Measurements from ENCODE around the gene PFKL. TPM values are rescaled to one million over a fixed set of nuclear protein-coding genes. Genes with fewer than 3 reads are reported as not detected.
A peak's percentile ranks its signal among the peaks of the same experiment; 100 is the strongest.

PFKL gene
- total RNA-seq, 1 donor, result 114 TPM

DNA sequence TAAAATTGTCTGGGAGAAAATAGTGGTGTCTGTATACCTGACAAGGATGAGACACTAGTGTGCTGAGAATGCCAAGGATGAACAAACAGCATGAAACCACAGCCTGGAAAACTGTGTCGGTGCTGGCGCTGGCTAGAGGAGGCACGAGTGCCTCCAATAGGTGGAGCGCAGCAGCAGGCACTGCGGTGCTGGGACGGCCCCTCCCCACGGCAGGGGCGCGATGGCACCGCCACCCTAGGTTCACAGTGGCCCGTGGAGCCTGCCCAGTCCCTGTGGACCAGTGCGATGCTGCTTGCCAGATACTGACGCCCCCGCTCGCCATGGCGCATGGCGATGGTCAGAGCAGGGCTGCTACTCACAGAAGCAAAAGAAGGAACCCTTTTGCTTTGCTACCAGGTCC is 32.5 kb downstream of the PFKL start:
- TF ChIP-seq, protein P1, sequence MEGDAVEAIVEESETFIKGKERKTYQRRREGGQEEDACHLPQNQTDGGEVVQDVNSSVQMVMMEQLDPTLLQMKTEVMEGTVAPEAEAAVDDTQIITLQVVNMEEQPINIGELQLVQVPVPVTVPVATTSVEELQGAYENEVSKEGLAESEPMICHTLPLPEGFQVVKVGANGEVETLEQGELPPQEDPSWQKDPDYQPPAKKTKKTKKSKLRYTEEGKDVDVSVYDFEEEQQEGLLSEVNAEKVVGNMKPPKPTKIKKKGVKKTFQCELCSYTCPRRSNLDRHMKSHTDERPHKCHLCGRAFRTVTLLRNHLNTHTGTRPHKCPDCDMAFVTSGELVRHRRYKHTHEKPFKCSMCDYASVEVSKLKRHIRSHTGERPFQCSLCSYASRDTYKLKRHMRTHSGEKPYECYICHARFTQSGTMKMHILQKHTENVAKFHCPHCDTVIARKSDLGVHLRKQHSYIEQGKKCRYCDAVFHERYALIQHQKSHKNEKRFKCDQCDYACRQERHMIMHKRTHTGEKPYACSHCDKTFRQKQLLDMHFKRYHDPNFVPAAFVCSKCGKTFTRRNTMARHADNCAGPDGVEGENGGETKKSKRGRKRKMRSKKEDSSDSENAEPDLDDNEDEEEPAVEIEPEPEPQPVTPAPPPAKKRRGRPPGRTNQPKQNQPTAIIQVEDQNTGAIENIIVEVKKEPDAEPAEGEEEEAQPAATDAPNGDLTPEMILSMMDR (IDR thresholded peaks at IDR 0.05; ENCODE audit: insufficient read depth, low read length), result no peak
- DNase-seq (ENCODE audit: low read depth), result no peak
- H3K4me3 ChIP-seq (ENCODE audit: low read depth, low read length), result no peak overlapping the region

DNA sequence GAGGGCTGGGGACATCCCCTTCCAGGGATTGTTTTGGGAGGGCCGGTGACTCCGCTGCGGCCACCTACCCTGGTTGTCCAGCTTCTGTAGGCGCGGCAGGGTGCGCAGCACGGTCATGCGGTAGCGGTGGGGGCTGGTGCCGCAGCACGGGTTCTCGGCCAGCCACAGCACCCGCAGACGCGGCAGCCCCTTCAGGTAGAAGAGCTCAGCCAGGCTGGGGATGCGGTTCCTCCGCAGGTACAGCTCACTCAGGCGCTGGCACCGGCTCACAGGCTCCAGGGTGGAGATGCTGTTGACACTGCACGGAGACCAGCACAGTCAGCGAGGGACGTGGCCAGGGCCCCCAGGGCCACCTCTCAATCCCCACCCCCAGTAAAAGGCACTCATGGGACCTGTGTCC is 33.1 kb downstream of the PFKL start:
- DNase-seq (ENCODE audit: low read depth), result no peak
- TF ChIP-seq, protein P1 (IDR thresholded peaks at IDR 0.05; ENCODE audit: insufficient read depth, low read length), result no peak
- no peak overlapping the region for H3K4me3 ChIP-seq (ENCODE audit: low read depth, low read length)

DNA sequence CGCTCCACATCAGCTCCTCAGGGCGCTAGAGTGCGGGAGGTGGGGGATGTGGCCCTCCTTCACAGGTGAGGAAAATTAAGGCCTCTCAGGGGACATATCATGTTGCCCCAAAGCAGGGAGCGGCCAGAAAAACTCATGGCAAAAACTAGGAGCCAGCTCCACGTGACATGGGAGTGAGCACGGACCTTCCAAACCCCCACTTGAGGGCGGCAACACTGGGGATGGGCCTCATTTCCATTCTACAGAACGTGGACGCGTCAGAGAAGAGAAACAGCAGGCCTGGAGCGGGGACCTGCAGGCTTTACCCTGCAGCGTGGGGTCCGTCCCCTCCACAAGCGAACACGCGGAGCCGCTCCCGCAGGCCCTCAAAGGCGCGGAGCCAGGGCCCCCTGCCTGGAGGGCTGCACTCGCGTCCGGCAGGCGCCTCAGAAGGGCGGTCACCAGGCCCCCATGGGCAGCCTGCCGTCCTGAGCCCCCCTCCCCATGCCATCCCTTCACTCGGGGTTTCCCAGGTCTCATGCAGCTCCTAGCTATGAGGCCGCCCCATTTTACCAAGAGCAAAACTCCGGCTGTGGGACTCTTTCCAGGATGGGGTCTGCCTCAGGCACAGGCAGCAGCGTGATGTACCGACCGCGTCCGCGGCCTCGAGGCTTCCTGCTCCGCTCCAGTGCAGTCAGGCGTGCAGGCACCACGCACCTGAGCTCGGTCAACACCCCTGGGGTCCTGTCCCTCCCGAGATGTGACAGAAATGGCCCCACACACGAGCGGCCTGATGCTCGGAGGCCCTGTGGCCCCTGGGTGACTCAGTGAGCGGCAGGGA is 33.9 kb downstream of the PFKL start:
- TF ChIP-seq, protein P1 (IDR thresholded peaks at IDR 0.05; ENCODE audit: insufficient read depth, low read length), result no peak
- H3K4me3 ChIP-seq (ENCODE audit: low read depth, low read length), result no peak overlapping the region
- no peak for DNase-seq (ENCODE audit: low read depth)

DNA sequence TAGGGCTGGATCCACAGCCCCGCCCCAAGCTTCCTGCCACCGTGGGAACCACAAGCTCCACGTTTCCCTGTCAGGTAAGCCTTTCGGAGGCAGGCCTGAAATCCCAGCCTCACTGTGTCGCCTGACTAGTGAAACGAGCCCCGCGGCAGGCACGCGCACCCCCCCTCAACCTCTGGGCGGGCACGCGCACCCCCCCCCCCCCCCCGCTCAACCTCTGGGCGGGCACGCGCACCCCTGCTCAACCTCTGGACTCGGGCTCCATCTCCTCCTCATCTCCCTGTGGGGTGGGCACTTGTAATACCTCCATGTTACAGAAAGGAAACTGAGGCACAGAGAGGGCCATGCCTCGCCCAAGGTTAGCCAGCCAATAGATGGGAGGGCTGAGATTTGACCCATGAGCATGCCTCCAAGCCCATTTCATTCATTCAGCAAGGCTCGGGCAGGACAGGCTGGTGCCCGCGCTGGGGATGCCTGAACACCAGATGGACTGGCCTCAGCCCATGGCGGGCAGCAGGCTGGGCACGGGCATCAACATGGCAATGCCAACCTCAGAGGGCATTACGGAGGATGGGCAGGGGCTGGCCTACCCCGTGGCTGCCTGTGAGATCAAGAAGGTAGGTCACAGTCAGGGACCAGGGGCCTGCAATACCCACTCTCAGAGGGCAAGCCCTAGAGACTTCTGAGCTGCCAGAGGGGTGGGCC is 34.6 kb downstream of the PFKL start:
- H3K4me3 ChIP-seq (ENCODE audit: low read depth, low read length), result no peak overlapping the region
- no peak for DNase-seq (ENCODE audit: low read depth)
- TF ChIP-seq, protein P1 (IDR thresholded peaks at IDR 0.05; ENCODE audit: insufficient read depth, low read length), result no peak

DNA sequence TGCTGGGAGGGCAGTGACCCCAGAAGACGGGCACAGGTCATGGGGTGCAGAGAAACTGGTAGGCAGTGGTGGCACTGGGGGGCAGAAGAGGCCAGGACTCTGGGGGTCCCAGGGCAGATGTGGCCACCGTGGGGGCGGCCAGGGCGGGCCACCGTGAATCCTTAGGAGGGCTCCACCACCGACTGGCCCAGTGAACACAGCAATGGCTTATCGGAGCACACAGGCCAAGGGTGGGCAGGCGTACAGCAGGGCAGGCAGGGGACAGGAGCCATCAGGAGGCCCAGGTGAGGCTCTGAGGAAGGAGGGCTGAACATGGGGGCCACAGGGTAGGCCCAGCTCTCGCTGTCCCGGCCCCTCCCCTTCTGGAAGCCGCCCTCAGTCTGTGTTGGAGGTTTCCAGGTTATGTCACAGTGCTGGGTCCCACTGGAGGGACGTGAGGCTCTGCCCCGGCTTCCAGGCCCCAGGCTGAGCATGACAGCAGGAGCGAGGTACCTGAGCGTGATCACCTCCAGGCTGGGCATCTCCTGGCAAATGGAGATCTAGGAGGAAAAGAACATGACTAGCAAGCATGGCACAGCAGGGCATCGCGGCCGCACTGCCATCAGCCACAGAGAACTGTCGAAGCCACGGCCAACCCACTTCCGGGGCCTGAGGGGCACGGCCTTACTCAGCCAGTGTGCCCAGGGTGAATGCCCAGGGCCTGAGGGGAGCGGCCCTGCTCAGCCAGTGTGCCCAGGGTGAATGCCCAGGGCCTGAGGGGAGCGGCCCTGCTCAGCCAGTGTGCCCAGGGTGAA is 35.6 kb downstream of the PFKL start:
- no peak for DNase-seq (ENCODE audit: low read depth)
- H3K4me3 ChIP-seq (ENCODE audit: low read depth, low read length), result no peak overlapping the region
- TF ChIP-seq, protein P1 (IDR thresholded peaks at IDR 0.05; ENCODE audit: insufficient read depth, low read length), result no peak

DNA sequence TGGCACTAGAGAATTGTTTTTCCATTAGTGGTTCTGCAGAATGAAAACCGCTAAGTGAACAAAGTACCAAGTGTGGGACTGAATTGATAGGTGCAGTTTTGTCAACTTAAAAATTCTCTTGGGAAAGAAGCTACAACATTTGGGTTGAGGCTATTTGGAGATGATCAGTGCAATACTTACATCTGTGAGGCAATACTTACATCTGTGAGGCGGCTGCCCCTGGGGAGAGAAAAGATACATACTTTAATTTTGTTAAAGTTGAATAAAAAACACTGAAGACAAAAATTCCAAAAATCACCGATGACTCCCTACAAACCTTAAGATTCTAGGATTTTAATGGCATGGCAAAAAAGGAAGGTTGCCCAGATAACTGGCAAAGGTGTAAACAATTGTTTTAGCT is 37.6 kb downstream of the PFKL start:
- TF ChIP-seq, protein P1 (IDR thresholded peaks at IDR 0.05; ENCODE audit: insufficient read depth, low read length), result no peak
- H3K4me3 ChIP-seq (ENCODE audit: low read depth, low read length), result no peak overlapping the region
- peak; percentile 17 for DNase-seq (ENCODE audit: low read depth)

All from fibroblast of the aortic adventitia (primary cell).